ENCODE results near the gene BNIP3.

BNIP3 gene

DNA sequence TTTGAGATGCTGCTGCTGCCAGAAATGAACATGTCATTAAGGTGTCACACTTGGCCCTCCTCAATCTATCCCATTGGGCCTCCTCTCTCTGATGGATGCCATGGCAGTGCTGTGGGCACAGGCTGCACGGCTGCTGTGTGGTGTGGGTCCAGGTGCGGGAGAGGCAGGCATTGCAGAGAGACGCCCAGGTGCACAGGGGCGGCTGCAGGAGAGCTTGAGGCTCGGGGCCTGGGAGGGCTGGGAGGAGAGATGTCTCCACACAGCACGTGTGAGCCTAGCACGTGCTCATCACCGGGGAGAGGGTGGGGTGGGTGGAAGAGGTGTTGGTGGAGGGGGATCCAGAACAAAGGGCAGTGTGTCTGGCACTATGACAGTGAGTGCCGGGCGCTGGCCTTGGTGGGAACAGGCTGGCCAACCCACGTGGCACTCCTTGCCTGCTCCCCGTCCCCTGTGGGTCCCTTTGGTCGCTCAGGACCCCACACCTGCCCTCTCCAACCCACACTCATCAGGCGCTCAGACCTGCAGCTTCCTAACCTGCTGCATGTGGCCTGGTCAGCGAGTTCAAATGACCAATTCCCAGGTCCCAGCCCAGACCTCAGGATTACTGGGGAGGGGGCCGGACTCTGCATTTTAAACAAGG, 39.9 kb upstream of the BNIP3 start:
- no peak for DNase-seq (ENCODE audit: low read depth)
- TF ChIP-seq, protein P1, sequence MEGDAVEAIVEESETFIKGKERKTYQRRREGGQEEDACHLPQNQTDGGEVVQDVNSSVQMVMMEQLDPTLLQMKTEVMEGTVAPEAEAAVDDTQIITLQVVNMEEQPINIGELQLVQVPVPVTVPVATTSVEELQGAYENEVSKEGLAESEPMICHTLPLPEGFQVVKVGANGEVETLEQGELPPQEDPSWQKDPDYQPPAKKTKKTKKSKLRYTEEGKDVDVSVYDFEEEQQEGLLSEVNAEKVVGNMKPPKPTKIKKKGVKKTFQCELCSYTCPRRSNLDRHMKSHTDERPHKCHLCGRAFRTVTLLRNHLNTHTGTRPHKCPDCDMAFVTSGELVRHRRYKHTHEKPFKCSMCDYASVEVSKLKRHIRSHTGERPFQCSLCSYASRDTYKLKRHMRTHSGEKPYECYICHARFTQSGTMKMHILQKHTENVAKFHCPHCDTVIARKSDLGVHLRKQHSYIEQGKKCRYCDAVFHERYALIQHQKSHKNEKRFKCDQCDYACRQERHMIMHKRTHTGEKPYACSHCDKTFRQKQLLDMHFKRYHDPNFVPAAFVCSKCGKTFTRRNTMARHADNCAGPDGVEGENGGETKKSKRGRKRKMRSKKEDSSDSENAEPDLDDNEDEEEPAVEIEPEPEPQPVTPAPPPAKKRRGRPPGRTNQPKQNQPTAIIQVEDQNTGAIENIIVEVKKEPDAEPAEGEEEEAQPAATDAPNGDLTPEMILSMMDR (IDR thresholded peaks at IDR 0.05; ENCODE audit: low read length, missing control alignments): no peak
- H3K4me3 ChIP-seq (replicated peaks; ENCODE audit: low read depth, low read length): no peak overlapping the region

DNA sequence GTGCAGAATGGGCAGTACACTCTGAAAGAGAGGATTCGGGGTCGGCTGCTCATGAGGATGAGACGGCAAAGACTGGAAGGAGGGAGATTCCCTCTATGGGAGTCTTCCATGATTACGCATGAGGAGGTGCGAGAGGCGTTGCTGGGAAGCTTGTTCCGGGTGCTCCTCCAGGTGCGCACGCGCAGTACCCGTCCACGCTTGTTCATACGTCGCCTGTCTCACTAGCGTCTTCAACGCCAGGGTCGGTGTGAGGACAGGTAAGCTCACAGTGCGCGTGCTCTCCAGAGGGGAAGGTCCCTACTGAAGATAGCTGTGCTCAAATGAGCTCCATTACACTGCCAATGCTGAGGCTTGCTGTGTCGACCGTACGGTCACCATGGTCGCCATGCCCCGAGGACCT, 39.3 kb upstream of the BNIP3 start:
- TF ChIP-seq, protein P1 (IDR thresholded peaks at IDR 0.05; ENCODE audit: low read length, missing control alignments): no peak
- DNase-seq (ENCODE audit: low read depth): no peak

DNA sequence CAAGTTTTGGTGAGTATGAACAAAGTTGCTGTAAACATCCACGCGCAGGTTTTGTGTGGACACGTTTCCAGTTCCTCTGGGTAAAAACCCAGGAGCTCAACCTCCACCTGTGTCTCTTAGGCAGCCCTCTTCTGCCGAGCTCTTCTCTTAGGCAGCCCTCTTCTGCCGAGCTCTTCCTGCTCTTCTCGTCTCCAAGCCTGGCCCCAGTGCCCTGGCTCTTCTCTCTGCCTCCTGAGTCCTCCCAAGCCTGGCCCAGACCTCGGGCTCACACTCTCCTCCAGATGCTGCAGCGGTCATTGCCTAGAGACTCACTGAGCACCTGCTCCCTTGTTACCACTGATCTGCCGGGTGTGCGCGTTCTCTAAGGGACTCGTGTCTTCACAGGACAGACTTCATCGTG, 38.7 kb upstream of the BNIP3 start:
- TF ChIP-seq, protein P1 (IDR thresholded peaks at IDR 0.05; ENCODE audit: low read length, missing control alignments): no peak
- DNase-seq (ENCODE audit: low read depth): no peak
- no peak overlapping the region for H3K4me3 ChIP-seq (replicated peaks; ENCODE audit: low read depth, low read length)

More for the DNA sequence above, 39.3 kb upstream of the BNIP3 start:
- H3K4me3 ChIP-seq (replicated peaks; ENCODE audit: low read depth, low read length): no peak overlapping the region

DNA sequence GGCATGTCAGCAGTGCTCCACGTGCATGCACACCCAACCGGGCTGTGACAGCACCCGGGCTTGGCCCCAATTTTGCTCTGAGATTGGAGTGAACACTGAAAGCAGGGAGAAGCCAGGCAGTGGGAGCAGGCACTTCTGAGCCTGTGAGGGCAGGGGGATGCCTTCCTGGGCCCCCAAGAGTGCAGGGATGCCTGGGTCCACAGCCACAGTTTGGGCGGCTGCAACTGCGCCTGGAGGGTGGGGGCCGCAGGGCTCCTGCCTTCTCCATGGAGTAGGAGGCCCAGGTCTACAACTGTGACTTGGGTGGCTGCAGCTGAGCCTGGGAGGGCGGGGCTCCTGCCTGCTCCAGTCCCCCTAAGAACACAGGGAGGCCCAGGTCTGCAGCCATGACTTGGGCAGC, 37.6 kb upstream of the BNIP3 start:
- no peak overlapping the region for H3K4me3 ChIP-seq (replicated peaks; ENCODE audit: low read depth, low read length)
- no peak for DNase-seq (ENCODE audit: low read depth)
- TF ChIP-seq, protein P1 (IDR thresholded peaks at IDR 0.05; ENCODE audit: low read length, missing control alignments): no peak

DNA sequence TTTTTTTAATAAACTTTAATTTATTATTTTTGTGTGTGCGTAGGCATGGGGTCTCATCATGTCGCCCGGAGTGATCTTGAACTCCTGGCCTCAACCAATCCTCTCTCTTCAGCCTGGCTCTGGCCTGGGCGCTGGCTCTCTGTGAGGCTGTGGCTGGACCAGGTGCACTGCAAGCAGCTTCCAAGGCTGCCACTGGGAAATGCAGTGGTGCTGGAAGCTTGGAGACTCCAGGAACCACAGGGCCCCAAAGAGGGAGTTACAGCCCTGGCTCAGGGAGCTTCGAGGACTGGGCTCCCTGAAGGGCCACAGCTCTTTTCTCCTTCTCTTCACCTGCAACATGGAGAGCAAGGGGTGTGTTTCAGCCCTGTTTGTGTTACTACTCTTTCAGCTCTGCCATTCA, 36.7 kb upstream of the BNIP3 start:
- TF ChIP-seq, protein P1 (IDR thresholded peaks at IDR 0.05; ENCODE audit: low read length, missing control alignments): no peak
- no peak for DNase-seq (ENCODE audit: low read depth)
- no peak overlapping the region for H3K4me3 ChIP-seq (replicated peaks; ENCODE audit: low read depth, low read length)

DNA sequence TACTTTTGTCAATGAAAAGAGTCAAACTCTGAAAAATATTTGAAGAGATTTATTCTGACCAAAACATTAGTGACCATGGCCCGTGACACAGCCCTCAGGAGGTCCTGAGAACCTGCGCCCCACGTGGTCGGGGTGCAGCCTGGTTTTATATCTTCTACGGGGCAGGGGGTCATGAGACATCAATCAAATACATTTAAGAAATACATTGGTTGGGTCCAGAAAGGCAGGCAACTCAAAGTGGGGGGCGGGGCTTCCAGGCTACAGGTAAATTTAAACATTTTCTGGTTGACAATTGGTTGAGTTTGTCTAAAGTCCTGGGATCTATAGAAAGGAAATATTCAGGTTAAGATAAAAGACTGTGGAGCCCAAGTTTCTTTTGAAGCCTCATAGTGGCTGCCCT, 34.8 kb upstream of the BNIP3 start:
- TF ChIP-seq, protein P1 (IDR thresholded peaks at IDR 0.05; ENCODE audit: low read length, missing control alignments): no peak
- DNase-seq (ENCODE audit: low read depth): no peak
- no peak overlapping the region for H3K4me3 ChIP-seq (replicated peaks; ENCODE audit: low read depth, low read length)

DNA sequence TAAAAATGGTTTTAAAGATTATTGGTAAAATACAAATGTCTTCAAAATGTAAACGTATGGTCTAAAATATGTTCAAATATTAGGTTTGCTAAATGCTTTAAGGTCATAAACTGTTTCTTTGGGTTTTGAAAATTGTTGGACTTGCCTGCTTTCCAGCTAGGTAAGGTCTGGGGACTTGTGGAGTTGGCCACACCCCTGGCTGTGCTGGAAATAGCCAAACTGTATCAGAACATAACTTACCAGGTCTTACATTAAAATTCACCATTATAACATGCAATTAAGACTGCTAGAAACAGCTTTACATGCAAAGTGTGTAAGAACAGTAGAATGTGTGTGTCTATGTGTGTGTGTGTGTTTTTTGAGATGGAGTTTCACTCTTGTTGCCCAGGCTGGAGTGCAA, 29.7 kb upstream of the BNIP3 start:
- TF ChIP-seq, protein P1 (IDR thresholded peaks at IDR 0.05; ENCODE audit: low read length, missing control alignments): no peak
- DNase-seq (ENCODE audit: low read depth): no peak
- no peak overlapping the region for H3K4me3 ChIP-seq (replicated peaks; ENCODE audit: low read depth, low read length)

Data from fibroblast of pulmonary artery (primary cell).